HG03045 (cell line): ENCODE results near the gene GNB1L.

ENCODE experiments used
- ATAC-seq: cut with Tn5 transposase; IDR thresholded peaks from one replicate; pipeline ENCODE4 v1.9.1; 2021; ENCODE audit warnings: mild to moderate bottlenecking, moderate library complexity; ENCODE audit not compliant: unreplicated experiment

The GNB1L gene

DNA sequence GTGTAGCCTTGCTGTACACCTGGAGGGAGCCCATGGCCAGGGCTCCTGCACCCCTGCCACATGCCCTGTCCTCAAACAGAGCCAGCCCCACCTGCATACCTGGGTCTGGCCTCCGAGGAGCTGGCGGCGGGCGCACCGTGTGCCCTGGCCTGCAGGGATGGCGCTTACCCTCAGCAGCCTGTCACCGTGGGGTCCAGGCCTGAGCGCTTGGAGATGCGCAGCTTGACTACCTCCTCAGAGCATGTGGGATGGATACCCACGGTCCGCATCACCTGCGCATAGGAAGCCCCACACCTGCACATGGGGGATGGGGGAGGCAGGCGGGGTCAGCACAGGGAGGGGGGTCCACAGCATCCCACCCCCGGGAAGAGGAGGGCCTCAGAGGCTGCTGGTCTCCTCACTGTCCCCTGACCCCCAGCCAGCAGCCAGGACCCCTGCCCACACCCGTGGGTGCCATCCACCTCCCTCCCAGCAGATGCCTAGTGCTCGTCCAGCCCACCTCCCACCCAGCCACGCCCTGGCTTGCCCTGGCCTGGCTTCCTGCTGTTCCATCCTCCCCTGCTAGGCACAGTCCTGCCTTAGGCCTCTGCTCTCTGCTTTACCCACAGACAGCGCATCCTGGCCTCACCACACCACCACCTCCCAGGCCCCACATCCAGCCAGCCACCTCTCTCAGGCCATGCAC is 22.4 kb upstream of the GNB1L start:
- ATAC-seq: no peak

DNA sequence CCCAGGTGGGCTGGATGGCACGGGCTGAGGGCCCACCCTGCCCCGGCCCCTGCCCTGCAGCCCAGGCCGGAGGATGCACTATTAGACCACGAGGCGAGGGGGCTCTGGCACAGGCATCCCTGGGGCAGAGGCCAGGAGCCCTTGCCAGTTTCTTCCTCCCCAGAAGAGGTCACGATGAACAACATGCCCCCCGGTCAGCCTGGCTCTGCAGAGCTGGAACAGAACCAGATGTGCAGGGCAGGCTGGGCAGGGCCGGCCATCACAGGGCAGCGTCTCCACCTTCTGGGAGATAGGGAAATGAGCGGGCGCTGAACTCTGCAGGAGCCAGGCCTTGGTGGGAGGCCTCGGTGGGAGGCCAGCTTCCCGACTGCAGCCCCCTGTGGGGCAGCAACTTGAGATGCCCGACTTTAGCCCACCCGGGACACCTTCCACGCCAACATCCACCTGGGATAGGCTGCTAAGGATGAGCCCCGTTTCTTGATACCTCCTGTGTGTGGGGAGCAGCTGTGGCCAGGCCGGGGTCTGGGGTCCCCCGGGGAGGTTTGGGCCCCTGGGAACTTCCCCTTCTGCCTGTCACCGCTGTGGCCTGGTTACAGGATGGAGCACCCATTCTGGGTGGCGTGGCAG is 21.8 kb upstream of the GNB1L start:
- no peak for ATAC-seq

DNA sequence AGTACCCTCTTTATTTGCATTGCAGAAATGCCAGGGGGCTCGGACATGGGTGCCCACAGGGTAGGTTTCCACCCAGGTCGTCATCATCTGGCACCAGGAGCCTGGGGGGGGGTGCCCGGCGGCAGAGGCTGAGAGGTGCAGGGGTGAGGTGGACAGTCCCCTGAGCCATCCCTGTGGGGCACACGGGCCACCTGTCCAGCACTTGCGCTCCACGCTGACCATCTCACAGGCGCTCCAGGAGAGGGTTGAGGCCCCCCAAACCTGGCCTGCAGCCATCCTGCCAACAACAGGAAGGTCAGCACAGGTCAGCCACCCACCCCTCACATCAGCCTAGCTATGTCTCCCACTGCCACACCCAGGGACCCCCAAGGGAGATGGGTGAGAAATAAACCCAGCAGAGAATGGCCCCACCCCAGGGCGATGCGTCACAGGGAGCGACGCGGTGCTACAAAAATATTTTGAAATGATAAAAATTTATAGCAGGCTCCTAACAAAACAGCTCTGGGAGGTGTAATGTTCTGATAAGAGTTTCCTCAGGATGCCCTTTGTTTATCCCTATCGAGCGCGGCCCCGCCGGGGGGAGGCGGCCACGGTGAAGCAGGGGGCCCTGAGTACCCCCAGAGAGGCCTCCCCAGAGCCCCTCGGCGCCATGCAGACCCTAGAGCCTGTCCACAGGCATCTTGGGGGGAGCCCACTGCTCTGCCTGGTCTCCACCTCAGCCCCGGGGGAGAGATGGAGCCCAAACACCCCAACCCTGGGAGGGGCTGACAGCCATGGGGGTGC is 21.0 kb upstream of the GNB1L start:
- no peak for ATAC-seq

DNA sequence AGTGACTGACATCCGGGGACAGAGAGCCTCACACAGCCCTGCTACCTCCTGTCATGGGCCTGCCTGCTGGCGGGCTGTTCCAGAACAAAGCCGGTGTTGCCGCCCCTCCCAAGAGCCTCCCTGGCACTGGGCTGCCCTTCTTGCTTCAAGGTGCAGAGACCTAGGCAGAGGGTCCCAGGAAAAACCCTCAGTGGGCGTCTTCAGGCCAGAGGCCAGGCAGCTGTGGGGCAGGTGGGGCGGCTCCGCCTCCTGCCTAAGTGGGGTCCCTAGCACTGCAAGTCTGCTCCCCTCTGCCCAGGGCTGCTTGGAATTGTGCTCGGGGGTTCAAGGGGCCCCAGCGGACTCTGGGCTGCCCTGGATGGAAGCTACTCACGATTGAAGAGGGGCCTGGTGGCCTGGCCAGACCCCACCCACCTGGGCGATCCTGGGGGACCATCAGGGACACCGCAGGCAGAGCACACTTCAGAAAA is 20.4 kb upstream of the GNB1L start:
- ATAC-seq: no peak

DNA sequence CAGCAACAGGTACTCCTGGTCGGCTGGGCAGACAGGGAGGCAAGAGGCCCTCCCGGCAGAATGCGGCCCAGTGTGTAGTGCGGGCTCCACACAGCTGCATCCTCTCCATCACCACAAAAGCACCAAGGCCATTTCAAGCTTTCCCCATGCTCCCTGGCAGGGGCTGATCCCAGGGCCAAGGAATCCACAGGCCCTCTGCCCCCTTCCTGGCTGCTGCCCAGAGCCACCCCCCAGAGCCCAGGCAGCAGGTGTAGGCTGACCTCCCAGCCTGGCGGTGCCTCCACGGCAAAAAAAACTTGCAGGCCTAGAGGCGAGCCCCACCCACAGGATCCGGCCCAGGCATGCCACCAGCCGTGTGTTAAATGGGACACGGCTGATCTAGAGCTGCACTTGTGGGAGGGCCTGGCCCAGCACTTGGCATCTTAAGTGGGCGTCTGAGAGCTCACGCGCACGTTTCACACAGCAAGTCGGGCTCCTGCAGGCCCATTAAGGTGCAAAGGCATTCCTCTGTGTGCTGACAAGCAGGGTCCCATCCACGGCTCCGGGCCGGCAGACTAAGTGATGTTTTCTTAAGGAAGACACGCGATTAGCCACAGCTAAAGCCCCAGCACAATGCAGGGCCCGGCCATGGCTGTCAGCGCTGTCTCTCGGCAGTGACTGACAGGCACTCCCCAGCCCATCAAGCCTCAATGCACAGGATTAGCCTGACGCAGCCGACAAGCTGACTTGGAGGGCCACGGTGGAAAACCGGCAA is 19.8 kb upstream of the GNB1L start:
- no peak for ATAC-seq

DNA sequence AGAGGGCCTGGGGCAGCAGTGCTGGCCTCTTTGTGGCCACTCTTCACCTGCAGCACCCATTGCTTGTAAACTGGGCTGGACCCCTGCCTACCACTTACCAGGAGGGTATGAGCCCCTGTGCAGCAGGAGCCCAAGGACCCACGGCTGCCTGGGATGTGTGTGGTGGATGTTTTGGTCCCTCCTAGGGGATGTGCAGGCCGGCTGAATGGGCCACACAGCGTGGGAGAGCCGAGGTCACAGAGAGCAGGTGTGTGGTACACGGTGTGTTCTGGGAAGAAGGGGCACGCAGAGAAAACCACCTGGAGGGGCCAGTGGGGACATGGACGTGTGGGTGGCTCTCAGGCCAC is 19.3 kb upstream of the GNB1L start:
- no peak for ATAC-seq

DNA sequence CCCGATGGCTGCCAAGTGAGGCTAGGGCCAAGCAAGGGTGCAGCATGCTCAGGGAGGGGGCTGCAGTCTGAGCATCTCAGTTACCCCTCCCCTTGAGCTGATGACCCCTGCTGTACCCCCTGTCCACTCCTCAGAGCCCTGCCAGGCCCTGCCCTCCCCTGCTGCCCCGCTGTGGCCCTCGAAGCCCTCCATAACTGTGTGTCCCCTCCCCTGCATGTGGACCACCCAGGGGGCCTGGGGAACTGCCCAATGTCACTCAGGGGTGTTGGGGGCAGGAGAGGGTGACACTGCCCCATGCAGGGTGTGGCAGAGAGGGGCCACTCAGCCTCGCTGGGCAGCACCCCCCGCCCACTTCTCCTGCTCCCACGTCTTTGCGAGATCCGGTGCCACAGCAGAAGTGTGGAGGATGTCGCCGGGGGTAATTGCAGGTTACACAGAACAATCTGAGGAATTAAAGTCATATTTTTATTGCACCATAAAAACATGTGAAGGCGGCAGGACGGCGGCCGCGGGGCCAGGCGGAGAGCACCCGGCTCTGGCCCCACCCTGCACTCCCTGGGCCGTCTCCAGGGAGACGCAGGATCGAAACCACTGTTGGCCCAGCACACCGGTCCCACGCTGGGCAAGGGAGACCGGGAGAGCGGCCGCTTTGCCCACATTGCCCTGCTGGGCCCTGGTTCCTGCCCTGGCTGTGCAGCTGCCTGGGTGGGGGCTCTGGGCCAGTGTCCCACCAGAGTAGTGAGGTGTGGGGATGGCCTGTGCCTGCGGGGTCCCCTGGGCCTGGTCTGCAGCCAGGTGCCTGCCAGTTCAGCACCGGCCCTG is 18.7 kb upstream of the GNB1L start:
- no peak for ATAC-seq

DNA sequence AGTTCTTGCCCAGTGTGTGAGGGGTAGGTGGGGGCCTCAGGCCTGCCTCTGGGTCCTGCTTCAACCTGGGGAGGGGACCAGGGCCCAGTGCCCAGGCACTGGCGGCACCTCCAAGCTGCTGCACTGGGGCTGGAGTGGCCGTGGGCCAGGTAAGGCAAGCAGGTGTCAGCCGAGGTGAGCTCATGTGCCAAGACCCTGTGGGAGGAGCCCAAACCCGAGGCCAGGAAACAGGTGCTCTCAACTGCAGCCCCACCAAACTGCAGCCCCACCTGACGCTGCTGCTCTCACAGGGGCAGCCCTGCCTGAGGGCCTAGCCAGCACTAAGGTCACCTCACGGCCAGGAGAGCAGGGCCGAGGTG is 18.1 kb upstream of the GNB1L start:
- ATAC-seq: no peak

DNA sequence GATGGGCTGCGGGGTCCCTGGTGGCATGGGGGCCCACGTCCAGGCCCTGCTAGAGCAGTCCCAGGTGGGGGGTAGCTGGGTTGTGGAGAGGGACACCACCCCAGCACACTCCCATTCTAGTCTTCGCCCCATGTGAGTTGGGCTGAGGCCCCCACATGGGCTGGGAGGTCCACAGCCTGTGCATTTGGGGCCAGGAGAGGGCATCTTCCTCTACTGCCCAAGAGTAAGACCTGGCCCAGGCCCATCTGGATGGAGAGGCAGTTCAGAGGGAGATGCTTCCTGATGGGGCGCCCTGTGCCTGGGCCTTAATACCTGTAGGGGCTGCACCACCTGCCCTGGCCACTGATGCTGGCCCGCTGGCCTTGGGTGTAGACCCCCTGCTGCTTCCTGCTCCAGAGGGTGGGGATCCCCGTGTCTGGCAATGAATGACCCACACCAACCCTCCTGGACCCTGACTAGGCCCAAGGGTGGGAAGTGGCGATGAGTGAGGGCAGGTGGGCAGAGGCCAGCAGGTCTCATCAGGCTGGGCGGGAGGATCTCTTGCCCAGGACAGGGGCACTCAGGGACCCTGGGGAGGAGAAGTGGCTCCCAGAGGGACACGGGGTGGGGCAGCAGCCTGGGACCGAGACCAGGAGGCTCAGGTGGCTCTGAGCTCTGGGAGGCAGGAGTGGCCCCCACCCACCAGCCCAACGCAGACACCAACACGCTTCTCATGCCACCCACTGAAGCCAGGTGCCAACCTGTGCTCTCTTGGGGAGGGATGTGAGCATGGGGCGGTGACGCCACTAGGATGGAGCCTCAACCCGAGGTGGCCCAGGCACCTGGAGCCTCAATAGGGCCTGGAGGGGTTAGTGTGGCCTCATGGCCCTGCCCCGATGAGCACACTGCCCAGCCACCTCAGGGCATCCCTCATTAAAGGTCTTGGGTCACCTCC is 17.4 kb upstream of the GNB1L start:
- no peak for ATAC-seq

DNA sequence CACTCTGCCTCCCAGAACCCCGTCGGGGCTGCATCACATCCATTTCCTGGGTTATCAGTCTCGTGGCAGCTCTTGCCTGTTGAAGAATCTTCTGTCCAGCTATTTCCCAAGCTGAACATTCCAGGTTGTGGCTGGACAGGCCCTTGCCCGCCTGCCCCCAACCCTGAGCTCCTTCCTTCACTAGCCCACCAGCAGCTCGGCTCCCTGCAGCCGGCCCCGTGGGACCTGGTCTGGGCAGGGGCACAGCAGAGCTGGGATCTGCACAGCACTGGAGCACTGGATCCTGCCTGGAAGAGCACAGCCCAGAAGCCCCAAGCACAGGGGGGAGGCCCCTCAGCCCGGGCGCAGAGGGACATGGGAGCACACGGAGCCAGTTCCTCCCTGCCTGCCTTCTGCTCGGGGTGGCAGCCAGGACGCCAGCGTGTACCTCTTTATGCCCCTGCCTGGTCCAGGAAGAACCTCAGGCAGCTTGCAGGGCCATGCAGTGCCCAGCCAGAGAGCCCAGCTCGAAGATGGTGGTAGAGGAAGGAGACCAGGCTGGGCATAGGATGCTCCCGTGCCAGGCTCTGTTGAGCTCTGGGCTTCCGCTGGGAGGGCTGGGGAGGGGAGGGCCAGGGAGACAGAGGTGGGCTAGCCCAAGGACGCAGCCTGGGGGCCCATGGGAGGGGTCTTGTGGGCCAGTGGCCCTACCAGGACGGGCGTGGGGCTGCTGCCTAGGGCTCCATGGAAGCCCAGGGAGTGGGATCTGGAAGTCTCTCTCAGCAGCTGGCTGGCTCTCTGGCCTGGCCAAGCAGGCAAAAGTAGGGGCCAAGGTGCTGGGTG is 16.6 kb upstream of the GNB1L start:
- no peak for ATAC-seq

DNA sequence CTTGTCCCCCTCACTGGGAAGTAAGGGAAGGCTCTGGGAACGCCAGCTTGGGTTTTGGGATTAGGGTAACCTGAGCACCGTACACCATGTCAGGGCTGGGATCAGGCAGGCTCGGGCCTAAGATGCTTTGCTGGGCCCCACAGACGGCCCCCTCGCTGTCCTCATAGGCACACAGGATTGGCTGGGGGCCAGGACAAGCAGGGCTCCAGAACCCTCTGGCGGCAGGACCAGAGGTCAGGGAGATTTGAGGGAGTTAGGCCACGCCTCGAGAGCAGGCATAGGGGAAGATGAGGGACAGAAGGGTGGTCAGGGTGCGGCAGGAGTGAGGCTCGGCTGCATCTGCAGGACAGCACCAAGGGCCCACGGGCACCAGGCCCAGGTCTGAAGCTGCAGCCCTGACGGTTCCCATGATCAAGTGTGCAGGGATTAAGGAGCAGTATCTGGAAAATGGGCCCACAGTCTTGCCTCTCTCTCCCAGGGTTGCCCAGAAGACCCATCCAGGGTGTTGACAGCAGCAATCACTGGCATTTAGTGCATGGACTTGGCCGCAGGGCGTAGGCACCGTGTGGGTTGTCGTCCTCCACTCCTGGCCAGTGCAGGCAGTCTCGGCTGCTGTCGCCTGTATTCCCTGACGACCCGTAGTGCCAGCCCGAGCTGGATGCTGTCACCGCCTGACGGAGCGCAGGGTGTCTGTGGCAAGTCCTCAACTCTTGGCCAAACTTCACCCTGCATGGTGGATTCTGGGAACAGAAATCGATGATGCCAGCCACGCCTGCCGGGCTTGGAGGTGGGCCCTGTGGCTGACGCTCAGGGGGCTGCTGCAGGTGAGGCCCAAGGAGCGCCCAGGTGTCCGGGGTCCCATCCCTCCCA is 15.7 kb upstream of the GNB1L start:
- no peak for ATAC-seq

DNA sequence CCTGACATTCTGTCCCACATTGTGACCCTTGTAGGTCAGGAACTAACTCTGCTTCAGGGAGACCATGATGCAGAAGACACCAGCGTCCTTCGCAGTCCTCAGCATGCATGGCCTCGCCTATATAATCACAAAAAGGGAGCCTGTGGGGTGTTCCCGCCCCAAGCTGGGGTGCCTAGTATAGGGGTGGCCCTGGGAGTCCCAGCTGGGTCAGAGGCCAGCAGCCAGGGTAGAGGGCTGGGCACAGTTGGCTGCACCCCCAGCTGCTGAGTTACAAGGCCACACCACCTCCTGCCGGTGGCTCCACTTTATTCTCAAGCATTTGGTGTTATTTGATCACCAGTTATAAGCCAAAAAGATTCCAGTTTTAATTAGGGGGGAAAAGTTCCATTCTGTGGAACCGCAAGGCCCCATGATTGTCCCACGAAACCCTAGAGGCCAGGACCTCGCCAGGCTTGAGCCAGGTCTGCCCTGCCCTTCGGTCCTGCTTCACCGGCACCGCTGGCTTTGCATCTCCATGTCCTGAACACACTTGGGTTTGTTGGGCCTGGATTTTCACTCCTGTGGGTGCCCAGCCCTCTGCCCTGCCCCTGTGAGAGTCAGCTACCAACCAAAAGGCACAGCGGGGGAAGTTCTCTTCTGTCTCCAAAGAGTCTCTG is 15.0 kb upstream of the GNB1L start:
- ATAC-seq: no peak

DNA sequence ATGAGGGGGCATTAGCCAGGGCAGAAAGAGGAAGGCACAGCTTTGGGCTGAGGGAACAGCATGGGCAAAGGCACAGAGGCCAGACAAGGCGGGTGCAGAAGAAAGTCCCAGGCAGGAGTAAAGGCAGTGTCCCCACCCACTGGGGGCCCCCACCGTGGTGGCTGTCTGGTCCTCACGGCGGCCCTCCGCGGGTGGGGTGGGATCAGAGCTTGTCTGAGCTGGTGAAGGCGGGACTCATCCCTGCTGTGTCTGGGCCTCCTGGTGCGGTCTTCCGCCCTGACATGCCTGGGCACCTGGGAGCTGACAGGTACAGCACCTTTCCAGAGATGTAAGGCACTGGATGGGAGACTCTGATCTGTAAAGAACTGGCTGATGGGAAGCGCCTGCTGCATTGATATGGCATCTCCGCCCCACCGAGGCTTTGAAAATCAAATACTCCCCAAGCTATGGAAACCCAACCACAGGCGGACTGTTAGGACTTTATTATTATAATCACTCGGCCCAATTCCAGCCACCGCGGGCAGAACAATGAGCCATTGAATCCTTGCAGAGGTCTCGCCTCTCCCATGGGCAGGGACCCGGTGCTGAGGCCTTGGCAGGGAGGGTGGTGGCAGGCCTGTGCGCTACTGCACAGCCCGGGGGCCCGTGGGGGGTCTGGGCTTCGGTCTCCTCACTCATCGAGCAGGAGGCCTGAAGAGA is 14.2 kb upstream of the GNB1L start:
- no peak for ATAC-seq

DNA sequence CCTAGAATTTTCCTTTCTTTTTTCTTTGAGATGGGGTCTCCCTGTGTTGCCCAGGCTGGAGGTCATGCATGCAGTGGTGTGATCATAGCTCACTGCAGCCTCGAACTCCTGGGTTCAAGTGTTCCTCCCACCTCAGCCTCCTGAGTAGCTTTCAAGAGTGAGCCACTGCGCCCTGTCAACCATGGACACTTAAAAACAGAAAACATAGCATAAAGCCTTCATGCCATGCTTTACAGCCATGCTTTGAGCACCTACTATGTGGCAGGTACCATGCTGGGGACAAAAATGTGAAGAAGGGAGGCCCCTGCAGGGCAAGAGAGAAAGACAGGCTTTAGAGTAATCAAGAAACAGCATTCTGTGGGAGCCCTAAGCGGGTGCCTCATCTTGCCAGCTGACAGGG is 13.7 kb upstream of the GNB1L start:
- ATAC-seq: no peak

DNA sequence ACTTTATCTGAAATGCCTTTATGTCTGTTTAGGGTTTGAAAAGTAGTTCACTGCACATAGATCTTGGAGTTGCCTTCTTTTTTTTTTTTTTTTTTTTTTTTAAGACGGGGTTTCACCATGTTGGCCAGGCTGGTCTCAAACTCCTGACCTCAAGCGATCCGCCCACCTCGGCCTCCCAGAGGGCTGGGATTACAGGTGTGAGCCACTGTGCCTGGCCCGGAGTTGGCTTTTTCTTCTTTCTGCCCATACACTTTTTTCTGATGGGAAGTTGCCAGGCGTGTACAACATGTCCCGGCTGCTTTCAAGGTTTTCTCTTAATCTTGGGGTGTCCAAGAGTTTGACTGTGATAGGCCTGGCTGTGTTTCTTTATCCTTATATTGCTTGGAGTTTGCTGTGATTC is 12.9 kb upstream of the GNB1L start:
- ATAC-seq: no peak

DNA sequence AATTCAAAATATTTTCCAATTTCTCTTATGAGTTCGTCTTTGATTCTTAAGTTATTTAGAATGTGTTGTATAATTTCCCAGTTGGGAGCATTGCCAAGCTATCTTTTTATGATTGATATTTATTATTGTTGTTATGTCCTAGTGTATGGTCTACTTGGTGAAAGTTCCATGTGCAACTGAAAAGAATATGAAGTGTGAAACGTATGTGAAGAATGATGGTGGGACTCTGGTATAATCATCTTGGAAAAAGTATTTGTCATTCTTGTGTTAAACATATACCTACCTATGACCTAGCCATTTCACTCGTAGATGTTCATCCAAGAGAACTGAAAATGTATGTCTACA is 12.0 kb upstream of the GNB1L start:
- ATAC-seq: no peak
